Peyer's patch (tissue), 4 donors: ENCODE measurements around the gene TBC1D23.

Experiments
- POLR2A ChIP-seq, 2 donors: fragments of 450-650 bp; IDR thresholded peaks; one replicate each; pipeline ENCODE4 v1.5.1; 2017; ENCODE audit warnings: antibody characterized with exemption in 2 of 2, mild to moderate bottlenecking in 2 of 2, moderate library complexity in 2 of 2
- TF ChIP-seq, protein P1 (sequence below), 6 experiments: fragments of 450-650 bp in 4 of 6; fragments of 200-600 bp in 2 of 6; sonication (generic) in 1 of 6; IDR thresholded peaks; one replicate each; pipeline ENCODE4 v1.5.1; 2017 to 2019; ENCODE audit warnings: antibody characterized with exemption in 6 of 6, mild to moderate bottlenecking in 3 of 6, moderate library complexity in 1 of 6

DNA sequence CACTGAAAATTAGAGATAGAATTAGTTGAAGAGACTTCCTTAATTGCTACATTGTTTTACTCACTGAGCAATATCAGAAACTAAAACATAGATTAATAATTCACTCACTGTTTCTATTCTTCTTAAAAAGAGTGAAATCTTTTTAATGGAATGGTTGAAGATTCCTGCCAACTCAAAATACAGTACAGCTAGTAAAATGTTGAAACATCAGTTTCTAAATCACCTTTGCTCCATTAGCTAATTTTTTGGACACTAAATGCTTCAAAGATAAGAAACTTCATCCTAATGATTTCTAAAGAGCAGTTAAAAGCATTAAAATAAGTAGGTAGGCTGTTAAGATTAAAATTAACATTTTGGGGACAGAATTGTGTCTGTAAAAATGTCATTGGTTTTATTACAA is 63.3 kb downstream of the TBC1D23 start:
- TF ChIP-seq, protein P1, sequence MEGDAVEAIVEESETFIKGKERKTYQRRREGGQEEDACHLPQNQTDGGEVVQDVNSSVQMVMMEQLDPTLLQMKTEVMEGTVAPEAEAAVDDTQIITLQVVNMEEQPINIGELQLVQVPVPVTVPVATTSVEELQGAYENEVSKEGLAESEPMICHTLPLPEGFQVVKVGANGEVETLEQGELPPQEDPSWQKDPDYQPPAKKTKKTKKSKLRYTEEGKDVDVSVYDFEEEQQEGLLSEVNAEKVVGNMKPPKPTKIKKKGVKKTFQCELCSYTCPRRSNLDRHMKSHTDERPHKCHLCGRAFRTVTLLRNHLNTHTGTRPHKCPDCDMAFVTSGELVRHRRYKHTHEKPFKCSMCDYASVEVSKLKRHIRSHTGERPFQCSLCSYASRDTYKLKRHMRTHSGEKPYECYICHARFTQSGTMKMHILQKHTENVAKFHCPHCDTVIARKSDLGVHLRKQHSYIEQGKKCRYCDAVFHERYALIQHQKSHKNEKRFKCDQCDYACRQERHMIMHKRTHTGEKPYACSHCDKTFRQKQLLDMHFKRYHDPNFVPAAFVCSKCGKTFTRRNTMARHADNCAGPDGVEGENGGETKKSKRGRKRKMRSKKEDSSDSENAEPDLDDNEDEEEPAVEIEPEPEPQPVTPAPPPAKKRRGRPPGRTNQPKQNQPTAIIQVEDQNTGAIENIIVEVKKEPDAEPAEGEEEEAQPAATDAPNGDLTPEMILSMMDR (IDR thresholded peaks at IDR 0.05) = no peak
- no peak for TF ChIP-seq POLR2A (IDR thresholded peaks at IDR 0.05)
